Duodenal mucosa (tissue), 2 donors: ENCODE measurements around the gene SNTG2.

Experiments used
- H3K27ac ChIP-seq: one replicate; pipeline ENCODE4 v1.7.0; 2013; ENCODE audit warnings: low read depth, low read length
- H3K27me3 ChIP-seq, 2 donors: one replicate each; pipeline ENCODE4 v1.7.0; 2013; ENCODE audit warnings: low read length in 2 of 2, control low read depth in 1 of 2; ENCODE audit not compliant: insufficient read depth in 2 of 2, control insufficient read depth in 1 of 2
- H3K36me3 ChIP-seq, 2 donors: one replicate each; pipeline ENCODE4 v1.7.0; 2013; ENCODE audit warnings: low read length in 2 of 2, control low read depth in 1 of 2; ENCODE audit not compliant: insufficient read depth in 2 of 2, control insufficient read depth in 1 of 2
- H3K4me1 ChIP-seq, 2 donors: one replicate each; pipeline ENCODE4 v1.7.0; 2013; ENCODE audit warnings: low read length in 2 of 2, control low read depth in 1 of 2; ENCODE audit not compliant: insufficient read depth in 2 of 2, control insufficient read depth in 1 of 2
- H3K4me3 ChIP-seq, 2 donors: one replicate each; pipeline ENCODE4 v1.7.0; 2013; ENCODE audit warnings: low read length in 2 of 2, low read depth in 1 of 2
- H3K9ac ChIP-seq, 2 donors: one replicate each; pipeline ENCODE4 v1.7.0; 2013; ENCODE audit warnings: low read length in 2 of 2, low read depth in 1 of 2
- H3K9me3 ChIP-seq, 2 donors: one replicate each; pipeline ENCODE4 v1.7.0; 2013; ENCODE audit warnings: low read length in 2 of 2, control low read depth in 1 of 2; ENCODE audit not compliant: control insufficient read depth in 1 of 2

Gene SNTG2

DNA sequence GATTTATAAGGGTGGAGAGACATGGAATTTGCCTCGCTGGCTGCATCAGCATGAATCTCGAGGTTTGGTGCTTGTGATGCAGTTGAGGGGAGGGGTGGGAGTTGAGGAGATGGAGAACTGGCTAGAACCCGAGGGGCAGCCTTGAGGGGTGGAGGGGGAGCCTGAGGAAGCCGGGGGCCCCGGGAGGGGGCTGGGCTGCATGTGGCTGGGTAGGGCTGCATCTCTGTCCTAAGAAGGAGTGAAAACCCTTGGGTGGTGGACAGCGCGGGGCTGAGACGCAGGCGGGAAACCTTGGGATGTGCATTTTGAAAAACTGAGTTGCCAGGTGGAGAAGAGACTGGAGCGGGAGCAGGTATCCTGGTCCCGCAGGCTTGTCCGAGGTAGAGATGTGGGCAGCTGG lies 64.2 kb downstream of the SNTG2 start:
- Histone ChIP-seq H3K4me1 (no peaks in the 10 kb centered on the region), H3K36me3 (no peaks in the 10 kb centered on the region), H3K9ac (no peak overlapping the region), H3K27ac (no peak overlapping the region), H3K27me3 (no peaks in the 10 kb centered on the region), H3K9me3 (no peaks in the 10 kb centered on the region), H3K4me3 (no peak overlapping the region)

DNA sequence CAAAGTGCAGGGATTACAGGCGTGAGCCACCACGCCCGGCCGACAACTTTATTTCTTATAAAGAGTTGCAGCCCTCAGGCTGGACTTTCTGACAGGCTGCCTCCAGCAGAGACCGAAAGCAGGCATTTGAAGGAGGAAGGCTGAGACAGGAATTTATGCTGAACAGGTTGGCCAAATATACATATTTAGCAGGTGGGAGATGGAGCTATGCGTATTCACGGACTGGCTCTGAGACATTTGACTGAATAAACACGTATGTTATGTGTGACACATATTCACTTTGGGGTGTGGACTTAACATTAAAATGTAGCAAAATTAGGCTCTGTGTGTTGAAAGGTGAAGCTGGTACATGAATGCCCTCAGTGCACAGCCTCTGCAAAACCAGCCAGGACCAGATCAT lies 65.9 kb downstream of the SNTG2 start:
- Histone ChIP-seq H3K27me3 (no peaks in the 10 kb centered on the region), H3K9me3 (no peaks in the 10 kb centered on the region), H3K4me3 (no peak overlapping the region), H3K4me1 (no peaks in the 10 kb centered on the region), H3K27ac (no peak overlapping the region), H3K36me3 (no peaks in the 10 kb centered on the region), H3K9ac (no peak overlapping the region)

DNA sequence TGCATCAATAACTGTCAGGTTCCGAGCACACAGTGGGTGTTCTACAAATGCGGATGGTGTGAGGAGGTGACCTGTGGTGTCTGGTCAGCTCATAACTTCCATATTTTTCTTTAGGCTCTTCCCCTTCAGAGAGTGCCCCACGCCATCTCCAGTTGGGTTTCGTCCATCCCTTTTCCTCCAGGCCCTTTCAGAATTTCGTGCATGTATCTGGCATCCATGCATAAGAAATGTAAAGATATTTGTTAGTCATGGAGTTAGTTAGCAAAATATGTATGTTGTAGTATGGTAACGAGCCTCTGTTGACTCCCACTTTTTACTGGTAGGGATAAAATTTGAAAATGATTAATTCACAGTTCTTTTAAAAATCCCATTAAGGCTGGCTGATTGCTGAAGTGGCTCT lies 67.2 kb downstream of the SNTG2 start:
- Histone ChIP-seq H3K4me3 (no peak overlapping the region), H3K9ac (no peak overlapping the region), H3K4me1 (no peaks in the 10 kb centered on the region), H3K9me3 (no peaks in the 10 kb centered on the region), H3K27ac (no peak overlapping the region), H3K27me3 (no peaks in the 10 kb centered on the region), H3K36me3 (no peaks in the 10 kb centered on the region)

GRCh38 chr2:1020206-1020605 lies 69.6 kb downstream of the SNTG2 start:
- Histone ChIP-seq H3K27me3 (no peaks in the 10 kb centered on the region), H3K4me3 (no peak overlapping the region), H3K36me3 (no peaks in the 10 kb centered on the region), H3K9ac (no peak overlapping the region), H3K9me3 (no peaks in the 10 kb centered on the region), H3K27ac (no peak overlapping the region), H3K4me1 (no peaks in the 10 kb centered on the region)

DNA sequence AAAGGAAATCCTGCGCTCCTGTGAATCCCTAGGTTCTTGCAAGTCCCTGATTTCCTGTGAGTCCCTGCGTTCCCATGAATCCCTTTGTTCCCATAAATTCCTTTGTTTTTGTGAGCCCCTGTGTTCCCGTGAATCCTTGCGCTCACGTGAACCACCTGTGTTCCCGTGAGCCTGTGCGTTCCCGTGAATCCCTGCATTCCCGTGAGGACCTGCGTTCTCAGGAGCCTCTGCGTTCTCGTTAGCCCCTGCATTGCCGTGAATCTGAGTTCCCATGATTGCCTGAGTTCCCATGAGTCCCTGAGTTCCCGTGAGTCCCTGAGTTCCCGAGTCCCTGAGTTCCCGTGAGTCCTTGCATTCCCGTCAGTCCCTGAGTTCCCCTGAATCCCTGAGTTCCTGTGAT lies 71.5 kb downstream of the SNTG2 start:
- no peaks in the 10 kb centered on the region for H3K27me3 ChIP-seq
- no peaks in the 10 kb centered on the region for H3K36me3 ChIP-seq
- no peak overlapping the region for H3K27ac ChIP-seq
- no peak overlapping the region for H3K9ac ChIP-seq
- H3K4me1 ChIP-seq, result no peaks in the 10 kb centered on the region
- H3K4me3 ChIP-seq, result no peak overlapping the region
- H3K9me3 ChIP-seq, result no peaks in the 10 kb centered on the region

DNA sequence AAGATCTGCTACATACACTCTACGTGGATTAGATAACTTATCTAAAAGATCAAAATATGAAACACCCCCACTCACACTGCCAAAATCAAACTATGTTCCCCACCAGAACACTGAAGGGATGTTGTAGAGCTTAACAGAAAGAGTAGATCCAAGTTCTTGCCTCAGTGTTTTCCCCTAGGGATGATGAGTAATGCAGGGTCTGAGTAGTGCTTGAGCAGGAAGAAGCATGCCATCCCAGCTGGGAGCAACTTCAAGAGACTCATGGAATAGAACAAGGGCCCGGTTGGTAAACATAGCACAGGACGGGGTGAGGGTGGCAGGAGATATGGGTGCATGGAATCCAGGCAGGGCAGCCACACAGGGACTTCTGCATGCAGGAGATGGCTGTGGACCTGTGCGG lies 74.3 kb downstream of the SNTG2 start:
- H3K36me3 ChIP-seq, result no peaks in the 10 kb centered on the region
- H3K4me1 ChIP-seq, result no peaks in the 10 kb centered on the region
- H3K27ac ChIP-seq, result no peak overlapping the region
- H3K27me3 ChIP-seq, result no peaks in the 10 kb centered on the region
- H3K4me3 ChIP-seq, result no peak overlapping the region
- H3K9ac ChIP-seq, result no peak overlapping the region
- no peaks in the 10 kb centered on the region for H3K9me3 ChIP-seq

DNA sequence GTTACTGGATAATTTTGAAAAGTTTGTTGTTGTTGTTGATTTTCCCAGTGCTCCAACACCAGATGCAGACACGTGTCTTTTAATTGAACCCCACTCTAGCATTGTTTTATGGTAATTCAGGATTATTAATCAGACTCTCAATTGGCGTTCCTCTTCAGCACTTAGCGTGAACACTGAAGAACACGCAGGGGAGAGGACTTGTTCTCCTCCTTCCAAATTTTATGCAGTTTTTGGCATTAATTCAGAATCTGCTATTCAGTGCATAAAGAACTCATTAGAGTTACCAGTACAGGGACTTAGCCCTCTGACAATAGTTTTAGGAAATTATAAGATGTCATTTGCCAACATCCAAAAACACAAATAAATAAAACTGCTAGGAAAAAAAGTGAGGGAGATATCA lies 75.5 kb downstream of the SNTG2 start:
- no peaks in the 10 kb centered on the region for H3K4me1 ChIP-seq
- H3K27me3 ChIP-seq, result no peaks in the 10 kb centered on the region
- H3K9me3 ChIP-seq, result no peaks in the 10 kb centered on the region
- H3K36me3 ChIP-seq, result no peaks in the 10 kb centered on the region
- no peak overlapping the region for H3K4me3 ChIP-seq
- H3K9ac ChIP-seq, result no peak overlapping the region
- no peak overlapping the region for H3K27ac ChIP-seq

- Histone ChIP-seq H3K9me3 (no peaks in the 10 kb centered on the region), H3K36me3 (no peaks in the 10 kb centered on the region), H3K27ac (no peak overlapping the region), H3K27me3 (no peaks in the 10 kb centered on the region), H3K9ac (no peak overlapping the region), H3K4me3 (no peak overlapping the region), H3K4me1 (no peaks in the 10 kb centered on the region)
Observed at GRCh38 chr2:1028831-1029230, 78.2 kb downstream of the SNTG2 start.

DNA sequence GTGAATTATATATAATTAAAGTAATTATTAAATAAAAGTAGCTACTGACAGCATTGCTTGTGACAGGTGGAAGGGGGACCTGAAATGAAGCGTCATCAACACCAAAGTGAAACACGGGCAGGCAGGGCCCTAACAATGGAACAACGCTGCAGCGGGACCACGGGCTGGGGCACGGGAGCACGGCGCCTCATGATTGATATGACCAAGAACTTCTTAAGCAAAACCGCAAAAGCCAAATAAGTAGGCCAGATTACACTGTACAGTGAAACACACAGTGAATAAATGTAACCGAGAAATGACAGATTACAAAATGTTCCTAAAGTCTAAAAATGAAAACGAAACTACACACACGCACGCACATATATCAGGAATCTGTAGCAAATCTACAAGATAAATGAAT lies 81.4 kb downstream of the SNTG2 start:
- Histone ChIP-seq H3K4me3 (peak overlapping the region in 1 of 2 donors; percentile 23), H3K4me1 (no peaks in the 10 kb centered on the region), H3K9ac (no peak overlapping the region), H3K9me3 (no peaks in the 10 kb centered on the region), H3K36me3 (no peaks in the 10 kb centered on the region), H3K27me3 (no peaks in the 10 kb centered on the region), H3K27ac (no peak overlapping the region)

- Histone ChIP-seq H3K27ac (no peak overlapping the region), H3K9me3 (no peaks in the 10 kb centered on the region), H3K36me3 (no peaks in the 10 kb centered on the region), H3K9ac (no peak overlapping the region), H3K4me3 (no peak overlapping the region), H3K27me3 (no peaks in the 10 kb centered on the region), H3K4me1 (no peaks in the 10 kb centered on the region)
Observed at GRCh38 chr2:1033069-1033468, 82.4 kb downstream of the SNTG2 start.

DNA sequence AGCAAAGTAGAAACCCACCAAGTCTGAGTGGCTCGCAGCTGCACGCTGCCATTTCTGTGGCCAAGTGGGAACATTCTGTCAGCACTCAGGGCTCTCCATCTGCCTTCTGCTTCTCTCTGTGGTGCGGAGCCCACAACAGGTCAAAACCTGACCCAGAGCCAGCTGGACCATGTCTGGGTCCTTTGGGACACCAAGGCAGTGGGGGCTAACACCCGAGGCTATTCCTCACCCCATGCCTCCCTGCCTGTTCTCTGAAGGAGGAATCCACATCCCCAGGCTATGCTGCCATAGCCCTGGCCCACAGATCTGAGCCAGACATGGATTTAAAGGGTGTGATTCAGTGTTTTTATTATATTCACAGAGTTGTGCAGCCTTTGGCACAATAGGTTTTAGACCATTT lies 86.4 kb downstream of the SNTG2 start:
- Histone ChIP-seq H3K9ac (no peak overlapping the region), H3K4me3 (no peak overlapping the region), H3K27ac (no peak overlapping the region), H3K36me3 (no peaks in the 10 kb centered on the region), H3K4me1 (no peaks in the 10 kb centered on the region), H3K9me3 (no peaks in the 10 kb centered on the region), H3K27me3 (no peaks in the 10 kb centered on the region)
